HG02852 (cell line): ENCODE measurements around the gene ABTB2.

ENCODE experiments used
- ATAC-seq: cut with Tn5 transposase; IDR thresholded peaks from one replicate; pipeline ENCODE4 v1.9.1; 2021; ENCODE audit warnings: mild to moderate bottlenecking, moderate library complexity; ENCODE audit not compliant: unreplicated experiment

The ABTB2 gene

GRCh38 chr11:34243600-34244464 lies 114.0 kb downstream of the ABTB2 start:
- peak; percentile 81 for ATAC-seq

GRCh38 chr11:34242037-34242625 lies 115.7 kb downstream of the ABTB2 start:
- ATAC-seq, result no peak

GRCh38 chr11:34240150-34240494 lies 117.7 kb downstream of the ABTB2 start:
- no peak for ATAC-seq

GRCh38 chr11:34239465-34240149 lies 118.2 kb downstream of the ABTB2 start:
- ATAC-seq, result no peak

GRCh38 chr11:34238966-34239365 lies 118.8 kb downstream of the ABTB2 start:
- ATAC-seq, result no peak

- no peak for ATAC-seq
Observed at GRCh38 chr11:34238533-34238932, 119.3 kb downstream of the ABTB2 start.

GRCh38 chr11:34236572-34236971 lies 121.2 kb downstream of the ABTB2 start:
- no peak for ATAC-seq

- no peak for ATAC-seq
Observed at GRCh38 chr11:34235591-34236071, 122.2 kb downstream of the ABTB2 start.

- peak; percentile 34 for ATAC-seq
Observed at GRCh38 chr11:34235189-34235588, 122.6 kb downstream of the ABTB2 start.

GRCh38 chr11:34234086-34234740 lies 123.6 kb downstream of the ABTB2 start:
- ATAC-seq, result peak; percentile 78

GRCh38 chr11:34233215-34233614 lies 124.6 kb downstream of the ABTB2 start:
- ATAC-seq, result no peak

- no peak for ATAC-seq
Observed at GRCh38 chr11:34232807-34233206, 125.0 kb downstream of the ABTB2 start.

- no peak for ATAC-seq
Observed at GRCh38 chr11:34226210-34226609, 131.6 kb downstream of the ABTB2 start.

- ATAC-seq, result no peak
Observed at GRCh38 chr11:34225091-34225490, 132.7 kb downstream of the ABTB2 start.

- ATAC-seq, result no peak
Observed at GRCh38 chr11:34224434-34224966, 133.3 kb downstream of the ABTB2 start.

- no peak for ATAC-seq
Observed at GRCh38 chr11:34223907-34224306, 133.9 kb downstream of the ABTB2 start.

- no peak for ATAC-seq
Observed at GRCh38 chr11:34223021-34223813, 134.6 kb downstream of the ABTB2 start.

GRCh38 chr11:34222030-34222429 lies 135.8 kb downstream of the ABTB2 start:
- ATAC-seq, result no peak

- ATAC-seq, result no peak
Observed at GRCh38 chr11:34219941-34220370, 137.9 kb downstream of the ABTB2 start.

GRCh38 chr11:34219279-34219678 lies 138.5 kb downstream of the ABTB2 start:
- ATAC-seq, result no peak
